Fibroblast of lung (primary cell): ENCODE data around the gene RRP7A.
"Not testable (repeated sequence)": the region's sequence is repeated elsewhere in the genome, so short reads cannot be mapped to it uniquely, and the experiment has no call there.

ENCODE experiments used
- CTCF ChIP-seq, 2 donors: IDR thresholded peaks in 1 of 2; conservative IDR thresholded peaks in 1 of 2; 1 replicate in 1 of 2; 2 replicates in 1 of 2; pipeline ENCODE4 v1.5.1; 2011 to 2012; ENCODE audit warnings: low read length in 2 of 2, control low read depth in 1 of 2, inconsistent platforms in 1 of 2, low read depth in 1 of 2, mild to moderate bottlenecking in 1 of 2
- EZH2 ChIP-seq: IDR thresholded peaks from 2 replicates; pipeline ENCODE4 v1.5.1; 2012; ENCODE audit warnings: low read length, control low read depth, mild to moderate bottlenecking; ENCODE audit errors: missing control alignments

GRCh38 chr22:42552294-42552647, 32.7 kb upstream of the RRP7A start:
- not testable (repeated sequence) for TF ChIP-seq CTCF (conservative IDR thresholded peaks at IDR 0.05 in 1 of 2, IDR thresholded peaks at IDR 0.05 in 1 of 2; ENCODE audit: low read depth in 1 of 2, low read length in 2 of 2); EZH2
